ENCODE data around the gene RFX1.

DNA sequence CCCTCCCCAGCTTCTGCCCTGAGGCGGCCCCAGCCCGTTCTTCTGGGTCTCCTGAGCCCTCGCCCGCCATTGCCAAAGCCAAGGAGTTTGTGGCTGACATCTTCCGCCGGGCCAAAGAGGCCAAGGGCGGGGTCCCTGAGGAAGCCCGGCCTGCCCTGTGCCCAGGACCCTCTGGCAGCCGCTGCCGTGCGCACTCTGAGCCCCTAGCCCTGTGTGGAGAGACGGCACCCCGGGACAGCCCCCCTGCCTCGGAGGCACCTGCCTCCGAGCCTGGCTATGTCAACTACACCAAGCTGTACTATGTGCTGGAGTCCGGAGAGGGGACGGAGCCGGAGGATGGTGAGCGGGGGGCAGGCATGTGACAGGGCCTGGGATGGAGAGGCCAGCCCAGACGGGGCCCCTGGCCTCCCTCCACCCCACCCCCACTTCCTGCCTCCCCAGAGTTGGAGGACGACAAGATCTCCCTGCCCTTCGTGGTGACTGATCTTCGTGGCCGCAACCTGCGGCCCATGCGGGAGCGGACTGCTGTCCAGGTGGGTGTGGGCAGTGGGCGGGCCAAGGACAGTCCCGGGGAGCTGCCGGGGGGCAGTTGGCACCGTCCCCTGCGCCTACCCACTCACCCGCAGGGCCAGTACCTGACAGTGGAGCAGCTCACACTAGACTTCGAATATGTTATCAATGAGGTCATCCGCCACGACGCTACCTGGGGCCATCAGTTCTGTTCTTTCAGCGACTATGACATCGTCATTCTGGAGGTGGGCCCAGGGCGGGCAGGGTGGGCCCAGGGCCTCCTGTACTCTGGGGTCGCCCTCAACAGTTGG is 46.8 kb downstream of the RFX1 start:
- no peak for TF ChIP-seq ZNF274 (IDR thresholded peaks at IDR 0.05; ENCODE audit: low read depth, low read length)
- TF ChIP-seq YY1 (IDR thresholded peaks at IDR 0.05; ENCODE audit: insufficient read depth, insufficient read length): no peak
- TF ChIP-seq SUZ12 (IDR thresholded peaks at IDR 0.05; ENCODE audit: extremely low read depth, insufficient read depth, insufficient read length): no peak
